ENCODE results near the gene NCKIPSD. TPM values are rescaled to one million over a fixed set of nuclear protein-coding genes. Genes with fewer than 3 reads are reported as not detected.
A peak's percentile ranks its signal among the peaks of the same experiment; 100 is the strongest.

NCKIPSD gene
- polyA plus RNA-seq, 12 donors: 5.2 to 17.8 (median 7.7) TPM; not detected in 1

DNA sequence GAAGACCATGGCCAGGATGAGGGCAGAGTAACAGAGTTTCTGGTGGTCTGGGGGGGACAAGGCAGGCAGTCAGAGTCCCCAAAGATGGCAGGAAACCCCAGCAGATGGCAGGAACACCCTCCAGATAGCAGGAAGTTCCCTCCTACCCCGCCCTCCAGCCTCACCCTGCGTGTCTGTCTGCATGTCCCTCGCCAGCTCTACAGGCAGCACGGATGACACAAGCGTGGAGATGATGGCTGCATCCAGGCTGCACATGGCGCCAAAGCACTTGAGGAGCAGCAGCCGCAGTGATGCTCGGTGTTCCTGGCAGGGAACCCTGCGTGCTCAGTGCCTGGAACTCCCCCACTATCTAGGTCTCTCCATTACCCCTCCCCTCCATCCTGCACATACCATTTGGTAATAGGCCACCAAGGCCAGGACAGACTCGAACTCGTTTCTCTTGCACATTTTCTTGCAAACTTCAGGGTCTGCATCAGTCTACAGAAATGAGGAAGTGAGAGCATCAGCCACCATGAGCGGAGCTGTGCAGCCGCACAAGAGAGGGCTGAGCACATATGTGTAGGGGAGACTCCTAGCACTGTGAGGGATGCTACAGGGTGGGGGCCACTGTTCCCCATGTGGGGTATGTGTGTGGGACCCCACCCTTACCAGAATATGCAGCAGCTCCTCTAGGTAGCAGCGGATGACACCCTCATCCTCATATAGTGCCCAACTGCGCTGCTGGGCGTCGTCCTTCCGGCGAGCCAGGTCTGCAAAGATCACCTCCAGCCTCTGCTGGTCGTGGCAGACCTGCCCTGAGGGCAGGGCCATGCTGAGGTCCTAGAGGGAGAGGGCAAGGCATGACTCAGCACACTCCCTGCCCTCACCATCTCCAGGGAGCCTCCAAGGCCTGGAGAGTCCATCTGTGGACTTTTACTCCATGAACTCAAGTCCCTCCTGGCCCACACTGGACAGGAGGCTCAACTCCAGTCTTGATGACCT, 6.0 kb downstream of the NCKIPSD start:
- no peak for DNase-seq

DNA sequence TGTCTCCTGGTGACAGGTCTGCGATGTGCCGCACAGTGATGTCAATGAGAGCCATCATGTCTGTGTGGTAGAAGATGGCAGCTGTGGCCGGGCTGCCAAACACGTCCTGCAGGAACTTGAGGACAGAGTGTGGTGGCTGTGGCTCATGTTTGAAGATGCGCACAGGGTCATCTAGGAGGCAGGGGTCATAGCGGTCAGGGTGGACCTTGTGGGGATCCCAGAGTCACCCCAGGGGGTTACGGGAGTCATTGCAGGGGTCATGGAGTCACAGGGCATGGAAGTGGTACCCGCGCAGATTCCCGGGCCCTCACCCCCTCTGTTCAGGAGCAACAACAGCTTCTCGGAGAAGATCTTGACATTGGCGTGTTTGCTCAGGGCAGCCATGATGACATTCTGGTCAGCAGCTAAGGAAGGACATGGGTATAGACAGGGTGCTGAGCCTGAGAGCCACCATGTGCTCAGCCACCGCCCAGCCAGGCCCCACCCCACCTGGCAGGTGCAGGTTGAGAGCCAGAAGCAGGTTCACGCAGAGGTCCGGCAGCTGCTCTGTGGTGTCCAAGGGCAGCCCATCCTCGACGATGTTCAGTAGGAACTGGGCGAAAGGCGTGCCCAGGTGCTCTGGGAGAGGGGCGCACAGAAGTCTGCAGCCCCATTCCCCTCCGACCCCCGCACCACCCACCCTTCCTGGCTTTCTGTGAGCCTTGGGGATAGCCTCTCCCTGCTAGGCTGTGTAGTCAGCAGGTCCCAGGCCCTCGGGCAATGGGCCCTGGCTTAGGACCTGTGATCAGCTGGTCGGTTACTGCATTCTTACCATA, 6.9 kb downstream of the NCKIPSD start:
- no peak for DNase-seq

DNA sequence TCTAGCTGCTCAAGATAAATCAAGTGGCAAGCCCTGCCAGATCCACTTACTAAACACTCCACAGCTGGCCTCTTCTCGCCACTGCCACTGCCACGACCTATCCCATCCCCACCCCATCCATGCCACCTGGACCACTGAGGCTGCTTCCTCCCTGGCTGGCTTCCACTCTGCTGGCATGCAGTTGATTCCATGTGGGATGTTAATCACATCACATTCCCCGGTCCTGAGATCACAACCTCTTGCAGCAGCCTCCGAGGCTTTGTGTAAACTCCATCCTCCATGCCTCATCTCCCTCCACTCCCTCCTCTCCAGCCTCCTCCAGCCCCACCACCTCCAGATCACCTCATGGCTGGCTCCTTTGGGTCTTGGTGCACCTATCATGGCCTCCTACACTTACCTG, 7.7 kb downstream of the NCKIPSD start:
- DNase-seq: no peak

DNA sequence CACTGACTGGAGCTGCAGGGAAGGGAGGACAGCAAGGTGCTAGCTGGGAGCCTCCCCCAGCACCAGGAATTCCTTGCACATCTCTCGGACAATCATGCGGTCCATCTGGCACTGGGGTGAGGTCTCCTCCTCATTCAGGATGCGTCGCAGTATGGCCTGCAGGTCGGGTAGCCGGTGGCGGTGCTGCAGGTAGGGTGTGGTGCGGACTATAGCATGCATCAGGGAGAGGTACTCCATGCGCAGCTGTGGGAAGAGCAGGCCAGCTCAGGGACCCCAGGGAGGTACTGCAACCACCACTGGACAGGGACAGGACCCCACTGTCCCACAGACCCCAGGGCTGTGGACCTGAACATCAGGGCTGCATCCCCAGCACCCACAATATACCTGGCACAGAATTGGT, 11.2 kb downstream of the NCKIPSD start:
- no peak for DNase-seq

DNA sequence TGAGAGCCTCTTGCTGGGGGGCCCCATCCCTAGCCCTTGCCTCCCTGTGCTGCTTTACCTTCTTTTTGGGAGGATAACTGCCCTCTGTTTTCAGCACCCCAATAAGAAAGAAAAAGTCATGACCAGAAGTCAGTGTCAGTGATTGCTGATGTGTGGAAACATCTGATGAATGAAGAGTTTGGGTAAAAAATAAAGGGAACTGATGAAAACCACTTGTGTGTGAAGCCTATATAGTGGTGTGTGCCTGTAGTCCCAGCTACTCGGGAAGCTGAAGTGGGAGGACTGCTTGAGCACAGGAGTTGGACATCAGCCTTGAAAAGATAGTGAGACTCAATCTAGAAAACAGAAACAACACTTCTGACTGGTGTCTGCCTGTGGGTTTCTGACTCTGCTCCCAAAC, 13.2 kb downstream of the NCKIPSD start:
- no peak for DNase-seq

DNA sequence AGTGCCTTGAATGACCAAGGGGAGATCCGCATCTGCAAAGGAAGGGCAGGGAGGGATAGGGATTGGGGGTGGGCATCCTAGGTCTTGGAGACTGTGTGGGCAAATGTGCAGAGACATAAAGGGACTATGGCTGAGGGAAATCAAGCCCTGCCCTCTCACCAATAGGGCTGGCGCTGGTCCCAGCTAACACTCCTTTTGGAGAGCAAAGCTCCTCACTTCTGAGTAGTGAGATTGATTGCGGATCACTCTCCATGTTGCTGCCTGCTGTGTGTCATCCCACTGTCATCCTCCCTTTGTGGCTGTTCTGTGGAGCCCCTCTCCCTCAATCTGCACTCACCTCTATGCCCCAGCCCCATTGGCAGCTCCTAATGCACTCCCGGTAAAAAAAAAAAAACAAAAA, 20.8 kb downstream of the NCKIPSD start:
- DNase-seq: no peak

DNA sequence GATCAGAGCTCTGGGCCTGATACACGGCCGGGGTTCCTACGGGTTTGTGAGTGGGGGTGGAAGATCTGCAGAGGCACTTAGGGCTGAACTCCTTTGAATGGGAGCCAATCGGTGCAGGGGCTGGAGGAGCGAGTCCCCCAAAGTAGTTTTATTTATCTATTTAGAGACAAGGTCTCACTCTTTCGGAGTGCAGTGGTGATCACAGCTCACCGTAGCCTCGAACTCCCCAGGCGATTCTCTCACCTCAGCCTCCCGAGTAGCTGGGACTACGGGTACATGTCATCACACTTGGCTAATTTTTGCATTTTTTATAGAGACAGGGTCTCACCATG, 21.4 kb downstream of the NCKIPSD start:
- DNase-seq: no peak

DNA sequence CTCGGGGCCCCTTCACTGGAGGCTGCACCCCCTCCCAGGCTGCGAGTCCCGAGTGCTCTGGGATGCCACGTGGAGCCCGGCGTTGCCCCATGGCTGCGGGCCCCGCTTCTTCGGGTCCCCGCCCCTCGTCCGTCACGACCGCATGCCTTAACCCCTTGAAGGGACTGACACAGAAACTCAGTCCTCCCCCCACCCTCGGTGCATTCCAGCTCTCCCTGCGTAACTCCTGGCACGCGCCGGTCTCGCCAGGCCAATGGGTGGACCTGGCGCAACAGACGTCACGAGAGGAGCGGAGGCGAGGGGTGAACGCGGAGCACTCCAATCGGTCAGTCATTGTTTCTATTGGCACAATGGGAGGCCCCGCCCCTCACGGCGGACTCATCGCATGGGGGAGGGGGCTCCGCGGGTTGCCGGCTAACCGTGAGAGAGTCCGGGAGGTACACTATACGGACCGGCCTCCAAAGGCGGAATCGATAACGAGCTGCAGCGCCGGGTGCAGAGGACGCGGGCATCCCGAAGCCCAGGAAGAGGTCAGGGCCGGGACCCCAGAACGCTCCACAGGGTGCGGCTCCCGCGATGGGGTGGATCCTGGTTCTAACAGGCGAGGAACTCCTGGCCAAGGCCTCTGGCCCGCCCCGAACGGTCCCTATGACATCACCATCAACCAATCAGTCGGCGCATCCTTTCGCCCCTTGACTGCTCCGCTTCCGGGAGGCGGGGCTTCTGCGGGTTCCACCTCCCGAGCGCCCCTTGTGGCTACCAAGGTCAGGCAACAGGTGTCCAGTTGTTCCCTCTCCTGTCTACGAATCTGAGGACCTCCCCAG, 22.0 kb downstream of the NCKIPSD start:
- peak; percentile 83 for DNase-seq

DNA sequence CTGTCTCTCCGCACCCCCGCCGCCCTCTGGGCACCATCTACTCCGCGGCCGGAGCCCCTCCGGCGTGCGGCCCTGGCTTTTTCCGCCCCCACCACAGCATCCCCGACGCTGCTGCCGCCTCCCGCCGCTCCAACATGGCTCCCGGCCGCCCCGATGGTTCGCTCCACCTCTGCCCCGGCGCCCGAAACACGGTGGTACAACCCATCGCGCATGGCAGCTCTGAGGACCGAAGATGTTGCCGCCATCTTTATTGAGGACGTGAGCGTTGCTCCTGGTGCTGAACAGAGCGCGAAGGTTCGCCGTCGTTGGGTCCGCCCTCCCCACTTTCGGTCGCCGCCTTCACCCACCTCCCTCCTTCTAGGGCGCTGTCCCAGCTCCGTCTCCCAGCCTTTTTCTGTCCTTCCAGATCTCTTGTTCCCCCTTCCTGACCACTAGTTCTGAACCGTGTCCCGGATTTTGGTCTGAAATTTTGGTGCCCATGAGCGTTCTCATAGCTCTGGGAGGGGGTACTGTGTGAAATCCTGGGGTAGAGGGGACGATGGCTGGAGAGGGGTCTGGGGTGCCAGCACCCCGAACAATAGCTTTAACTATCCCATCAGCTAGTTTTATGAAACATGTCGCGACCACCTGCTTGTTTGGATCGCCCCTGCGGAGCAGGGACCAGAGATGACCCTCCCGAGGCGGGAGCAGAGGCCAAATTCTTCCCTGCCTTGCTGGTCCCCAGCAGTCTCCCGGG, 22.8 kb downstream of the NCKIPSD start, which contains the start of gene CELSR3:
Gene CELSR3, minus strand, starts transcription at position 134 of the 736 bp plus-strand sequence. CDS start 252 bp downstream, outside the sequence.
- DNase-seq: peak; percentile 59

DNA sequence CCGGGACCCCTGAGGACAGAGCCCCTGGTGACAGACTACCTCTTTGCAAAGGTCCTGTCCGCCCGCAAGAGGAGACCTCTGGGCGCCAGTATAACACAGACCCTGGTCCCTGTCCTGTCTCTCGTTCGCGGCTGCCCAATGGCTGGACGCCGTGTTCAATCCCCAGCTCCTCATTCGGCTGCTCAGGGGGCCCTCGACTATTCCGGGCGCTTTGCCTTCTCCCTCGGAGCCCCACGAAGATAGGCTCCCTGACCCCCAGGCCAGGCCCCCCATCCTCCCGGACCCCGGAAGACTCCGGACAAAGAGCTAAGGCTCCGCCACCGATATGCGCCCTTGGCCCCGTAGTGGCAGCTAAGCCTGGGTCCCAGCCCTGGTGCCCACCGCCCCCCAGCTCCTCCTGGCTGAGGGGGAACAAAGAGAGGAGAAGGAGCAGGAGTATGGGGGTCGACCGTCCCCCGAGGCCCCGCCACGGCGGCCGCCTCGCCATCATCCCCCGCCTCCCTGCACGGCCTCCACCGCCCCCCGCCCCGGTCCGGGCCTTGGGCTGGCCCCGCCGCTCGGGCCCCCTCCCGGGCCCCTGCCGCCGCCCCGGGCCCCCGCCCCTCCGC, 23.5 kb downstream of the NCKIPSD start:
- DNase-seq: no peak

DNA sequence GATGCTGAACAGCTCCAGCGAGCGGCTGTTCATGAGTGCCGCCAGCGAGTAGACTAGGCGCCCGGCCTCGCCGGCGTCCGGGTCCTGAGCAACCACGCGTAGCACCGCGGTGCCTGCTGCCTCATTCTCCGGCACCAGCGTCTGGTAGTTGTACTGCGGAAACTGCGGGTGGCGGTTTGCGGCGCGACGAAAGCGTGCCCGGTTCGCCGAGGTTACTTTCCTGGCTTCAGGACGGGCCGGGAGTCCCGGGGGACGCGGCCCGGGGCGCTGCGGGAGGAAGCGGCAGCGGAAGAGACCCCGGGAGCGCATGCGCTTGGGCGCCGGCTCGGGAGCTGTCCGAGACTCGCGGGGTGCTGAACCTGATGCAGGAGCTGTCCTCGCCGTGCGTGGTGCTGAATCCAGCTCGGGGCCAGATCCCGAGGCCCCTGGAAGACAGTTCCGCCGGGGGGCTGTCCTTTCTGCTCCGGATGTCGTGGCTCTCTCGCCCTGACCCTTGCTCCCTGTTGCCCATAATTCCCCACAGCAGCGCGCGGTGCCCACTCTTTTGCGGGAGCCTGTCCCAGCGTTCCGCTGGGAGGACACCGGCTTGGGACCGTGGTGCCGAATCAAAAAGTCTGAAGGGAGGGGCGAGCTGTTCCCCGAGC, 24.1 kb downstream of the NCKIPSD start:
- DNase-seq: peak; percentile 74

DNA sequence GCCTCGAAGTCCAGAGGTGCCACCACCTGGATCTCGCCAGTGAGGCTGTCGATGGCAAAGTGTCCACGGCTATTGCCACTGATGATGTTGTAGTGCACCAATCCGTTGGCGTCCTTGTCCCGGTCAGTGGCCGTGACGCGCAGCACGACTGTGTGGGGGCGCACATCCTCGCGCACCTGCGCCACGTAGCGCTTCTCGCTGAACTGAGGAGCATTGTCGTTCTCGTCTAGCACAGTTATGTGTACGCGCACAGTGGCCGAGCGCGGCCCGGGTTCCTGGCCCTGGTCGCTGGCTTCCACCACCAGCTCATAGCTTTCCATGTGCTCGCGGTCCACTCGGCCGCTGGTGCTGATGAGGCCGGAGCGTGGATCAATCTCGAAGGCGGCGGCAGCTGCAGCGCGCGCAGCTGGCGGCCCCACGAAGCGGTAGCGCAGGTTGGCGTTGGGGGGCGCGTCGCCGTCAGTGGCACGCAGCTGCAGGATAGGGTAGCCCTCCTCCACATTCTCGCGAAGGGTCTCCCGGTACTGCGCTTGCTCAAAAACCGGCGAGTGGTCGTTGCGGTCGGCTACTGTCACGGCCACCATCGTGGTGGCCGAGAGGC, 24.8 kb downstream of the NCKIPSD start:
- DNase-seq: no peak

DNA sequence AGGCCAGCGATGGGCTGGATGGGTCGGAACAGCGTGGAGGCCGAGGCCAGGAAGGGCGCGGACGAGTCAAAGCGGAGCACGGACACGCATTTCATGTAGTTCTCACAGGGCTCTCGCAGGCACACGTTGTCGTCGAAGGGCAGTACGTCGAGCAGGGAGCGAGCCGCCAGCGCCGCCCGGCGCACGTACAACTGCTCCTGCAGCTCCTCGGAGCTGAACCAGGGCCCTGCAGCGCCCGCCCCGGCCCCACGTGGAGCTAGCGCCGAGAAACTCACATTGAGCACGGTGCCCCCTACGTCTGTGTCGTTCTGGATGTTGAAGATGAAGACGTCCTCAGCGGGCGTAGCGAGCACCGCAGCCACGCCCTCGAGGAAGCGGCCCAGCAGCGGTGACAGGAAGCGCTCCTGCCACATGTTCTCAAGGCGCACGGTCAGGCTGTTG, 28.9 kb downstream of the NCKIPSD start:
- no peak for DNase-seq

DNA sequence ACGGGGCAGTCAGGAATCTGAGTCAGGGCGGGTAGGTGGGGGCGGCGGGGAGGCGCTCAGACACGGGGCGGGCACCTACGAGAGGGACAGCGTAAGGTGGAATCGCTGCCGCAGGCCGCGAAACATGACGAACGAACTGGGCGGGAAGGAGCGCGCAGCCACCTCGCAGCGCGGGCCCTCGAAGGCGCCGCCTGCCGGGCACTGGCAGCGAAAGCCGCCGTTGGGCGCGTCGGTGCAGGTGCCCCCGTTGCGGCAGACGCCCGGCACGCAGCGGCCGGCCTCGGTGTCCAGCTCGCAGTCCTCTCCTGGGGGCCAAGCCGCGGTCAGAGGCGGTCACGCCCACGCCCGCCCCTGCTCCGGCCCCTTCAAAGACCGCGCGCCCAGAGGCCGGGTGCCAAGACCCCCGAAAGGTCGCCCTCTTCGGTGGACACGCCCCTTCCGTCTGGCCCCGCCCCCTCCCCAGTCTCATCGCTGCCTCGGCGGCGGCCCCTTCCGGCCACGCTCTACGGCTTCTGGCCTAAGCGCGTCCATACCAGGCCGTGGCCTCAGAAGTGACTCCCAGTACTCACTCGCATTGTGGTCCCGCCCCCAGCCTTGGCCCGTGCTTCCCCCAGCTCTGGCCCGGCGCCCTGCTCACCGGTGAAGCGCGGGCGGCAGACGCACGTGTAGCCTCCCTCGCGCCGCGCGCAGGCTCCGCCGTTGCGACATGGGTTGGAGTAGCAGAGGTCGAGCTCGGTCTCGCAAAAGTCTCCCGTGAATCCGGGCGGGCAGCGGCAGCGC, 29.5 kb downstream of the NCKIPSD start:
- peak; percentile 66 for DNase-seq

DNA sequence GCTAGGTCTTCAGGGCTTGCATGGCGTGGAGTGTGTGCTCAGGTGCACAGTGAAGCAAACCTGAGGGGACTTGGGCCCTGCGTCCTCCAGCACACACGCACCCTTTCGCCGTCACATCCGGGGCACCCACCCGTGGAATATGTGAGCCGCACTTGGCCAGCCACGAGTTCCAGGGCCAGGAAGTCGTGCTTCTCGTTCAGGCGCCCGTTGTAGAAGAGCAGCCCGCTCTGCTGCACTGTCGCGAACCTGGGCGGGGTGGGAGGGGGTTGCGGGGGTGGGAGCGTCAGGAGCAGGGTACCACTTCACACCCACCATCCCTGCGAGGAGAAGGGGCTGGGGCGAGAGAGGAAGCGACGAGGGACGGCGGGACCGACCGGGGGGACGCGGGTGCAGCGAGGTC, 30.1 kb downstream of the NCKIPSD start:
- no peak for DNase-seq

DNA sequence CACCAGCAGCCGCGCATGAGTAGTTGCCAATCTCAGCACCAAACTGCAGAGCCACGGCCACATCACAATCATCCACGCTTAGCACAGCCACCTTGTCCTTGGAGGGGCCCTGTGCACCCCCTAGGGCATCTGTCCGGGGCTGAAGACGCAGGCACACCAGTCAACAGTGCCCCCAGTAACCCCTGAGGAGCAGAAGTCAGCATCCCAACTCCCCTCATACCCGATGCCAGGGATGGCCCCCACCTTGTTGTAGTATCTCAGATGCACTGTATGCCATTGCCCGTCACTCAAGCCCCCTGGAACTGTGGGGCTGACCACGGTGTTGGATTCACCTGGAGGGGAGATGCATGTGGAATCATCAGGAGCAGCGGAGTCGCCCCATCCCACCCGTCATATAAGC, 30.7 kb downstream of the NCKIPSD start:
- no peak for DNase-seq

DNA sequence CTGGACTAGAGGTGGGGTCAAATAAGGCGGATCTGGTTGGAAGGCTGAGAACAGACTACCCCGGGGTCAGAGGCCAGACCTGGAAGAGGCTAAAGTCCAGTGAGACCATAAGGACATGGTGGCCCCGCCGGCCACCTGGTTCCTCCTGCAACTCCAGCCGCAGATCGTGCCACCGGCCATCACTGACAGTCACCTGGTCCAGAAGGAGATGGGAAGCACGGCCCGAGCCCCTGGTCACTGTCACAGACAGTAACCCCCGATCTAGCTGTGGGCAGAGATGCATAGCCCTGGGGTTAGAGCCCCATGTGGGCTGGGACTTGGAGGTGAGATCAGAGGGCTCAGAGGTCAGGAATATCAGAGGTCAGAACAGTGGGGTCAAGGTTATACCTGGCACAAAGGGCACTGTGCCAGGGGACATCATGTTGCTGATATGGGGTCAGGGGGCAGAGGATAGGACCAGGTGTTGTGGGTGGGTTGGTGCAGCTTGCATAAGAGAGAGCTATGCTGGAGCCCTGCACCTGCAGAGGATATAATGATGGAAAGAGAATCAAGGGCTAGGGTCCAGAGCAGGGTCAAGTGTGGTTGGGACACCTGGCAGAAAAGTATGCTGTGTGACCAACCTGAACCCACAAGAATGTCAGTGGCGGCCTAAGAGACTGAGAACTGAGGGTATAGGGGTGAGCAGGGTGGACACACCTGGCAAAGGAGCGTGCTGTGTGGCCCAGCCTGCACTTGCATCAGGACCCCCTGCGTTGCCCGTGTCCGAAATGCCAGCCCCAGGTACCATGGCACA, 32.6 kb downstream of the NCKIPSD start:
- DNase-seq: no peak

DNA sequence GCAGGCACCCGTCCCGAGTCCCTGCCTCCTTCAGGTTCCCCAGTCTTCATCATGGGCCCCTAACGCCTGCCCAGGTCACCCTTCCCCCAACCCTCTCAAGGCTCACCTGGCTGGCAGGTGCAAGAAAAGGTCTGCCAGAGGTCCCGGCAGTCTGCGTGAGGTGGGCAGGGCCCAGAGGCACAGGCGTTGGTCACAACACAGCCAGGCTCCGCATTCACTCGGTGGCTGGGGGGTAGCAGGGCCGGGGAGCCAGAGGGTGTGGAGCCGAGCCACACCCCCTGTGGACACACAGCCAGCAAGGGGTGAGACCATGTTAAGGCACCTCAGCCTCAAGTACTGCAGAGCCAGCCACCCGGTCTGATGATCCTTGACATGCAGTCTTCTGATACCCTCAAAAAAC, 33.9 kb downstream of the NCKIPSD start:
- DNase-seq: no peak

Data from muscle of arm (tissue), 12 donors.